Choroid plexus epithelial cell (primary cell): ENCODE results near the gene SERPINA4.
"Not testable (repeated sequence)": the region's sequence is repeated elsewhere in the genome, so short reads cannot be mapped to it uniquely, and the experiment has no call there.

Experiments used
- DNase-seq: peaks from one replicate; pipeline ENCODE4 v3.0.0-alpha.2; 2010; ENCODE audit warnings: low read depth
- H3K4me3 ChIP-seq: 2 replicates; pipeline ENCODE4 v1.5.1; 2011; ENCODE audit warnings: low read depth, mild to moderate bottlenecking, control low read depth, low read length, moderate library complexity
- TF ChIP-seq, protein P1 (sequence below): conservative IDR thresholded peaks from 2 replicates; pipeline ENCODE4 v1.5.1; 2011; ENCODE audit warnings: low read depth, mild to moderate bottlenecking, control low read depth, inconsistent platforms, low read length, moderate library complexity

The SERPINA4 gene

GRCh38 chr14:94573475-94574277, 12.4 kb downstream of the SERPINA4 start:
- TF ChIP-seq, protein P1, sequence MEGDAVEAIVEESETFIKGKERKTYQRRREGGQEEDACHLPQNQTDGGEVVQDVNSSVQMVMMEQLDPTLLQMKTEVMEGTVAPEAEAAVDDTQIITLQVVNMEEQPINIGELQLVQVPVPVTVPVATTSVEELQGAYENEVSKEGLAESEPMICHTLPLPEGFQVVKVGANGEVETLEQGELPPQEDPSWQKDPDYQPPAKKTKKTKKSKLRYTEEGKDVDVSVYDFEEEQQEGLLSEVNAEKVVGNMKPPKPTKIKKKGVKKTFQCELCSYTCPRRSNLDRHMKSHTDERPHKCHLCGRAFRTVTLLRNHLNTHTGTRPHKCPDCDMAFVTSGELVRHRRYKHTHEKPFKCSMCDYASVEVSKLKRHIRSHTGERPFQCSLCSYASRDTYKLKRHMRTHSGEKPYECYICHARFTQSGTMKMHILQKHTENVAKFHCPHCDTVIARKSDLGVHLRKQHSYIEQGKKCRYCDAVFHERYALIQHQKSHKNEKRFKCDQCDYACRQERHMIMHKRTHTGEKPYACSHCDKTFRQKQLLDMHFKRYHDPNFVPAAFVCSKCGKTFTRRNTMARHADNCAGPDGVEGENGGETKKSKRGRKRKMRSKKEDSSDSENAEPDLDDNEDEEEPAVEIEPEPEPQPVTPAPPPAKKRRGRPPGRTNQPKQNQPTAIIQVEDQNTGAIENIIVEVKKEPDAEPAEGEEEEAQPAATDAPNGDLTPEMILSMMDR, result no peak
- H3K4me3 ChIP-seq, result no peak overlapping the region
- no peak for DNase-seq

GRCh38 chr14:94574336-94574735, 13.1 kb downstream of the SERPINA4 start:
- DNase-seq, result no peak
- TF ChIP-seq, protein P1, result no peak
- no peak overlapping the region for H3K4me3 ChIP-seq

- peak; percentile 92 for DNase-seq
- H3K4me3 ChIP-seq, result no peak overlapping the region
- TF ChIP-seq, protein P1, result peak; percentile 8
These were observed 14.7 kb downstream of the SERPINA4 start for GRCh38 chr14:94575730-94576585.

GRCh38 chr14:94577472-94577871, 16.2 kb downstream of the SERPINA4 start:
- not testable (repeated sequence) for DNase-seq

DNA sequence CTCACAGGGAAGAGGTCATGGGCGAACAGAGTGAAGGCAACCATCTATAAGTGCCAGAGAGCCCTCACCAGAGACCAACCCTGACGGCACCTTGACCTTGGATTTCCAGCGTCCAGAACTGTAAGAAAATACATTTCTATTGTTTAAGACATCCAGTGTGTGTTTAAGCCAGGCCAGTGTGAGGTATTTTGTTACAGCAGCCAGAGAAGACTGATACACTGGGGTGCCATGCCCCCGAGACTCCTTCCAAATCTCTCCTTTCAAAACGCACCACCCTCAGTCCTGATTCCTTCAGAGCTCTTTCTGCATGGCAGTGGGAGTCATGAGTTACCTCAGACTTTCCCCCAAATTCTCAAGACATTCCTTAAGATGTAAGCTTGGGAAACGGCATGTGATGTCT, 17.5 kb downstream of the SERPINA4 start:
- TF ChIP-seq, protein P1, result no peak
- no peak overlapping the region for H3K4me3 ChIP-seq
- DNase-seq, result no peak

More at GRCh38 chr14:94577472-94577871, 16.2 kb downstream of the SERPINA4 start:
- not testable (repeated sequence) for H3K4me3 ChIP-seq

DNA sequence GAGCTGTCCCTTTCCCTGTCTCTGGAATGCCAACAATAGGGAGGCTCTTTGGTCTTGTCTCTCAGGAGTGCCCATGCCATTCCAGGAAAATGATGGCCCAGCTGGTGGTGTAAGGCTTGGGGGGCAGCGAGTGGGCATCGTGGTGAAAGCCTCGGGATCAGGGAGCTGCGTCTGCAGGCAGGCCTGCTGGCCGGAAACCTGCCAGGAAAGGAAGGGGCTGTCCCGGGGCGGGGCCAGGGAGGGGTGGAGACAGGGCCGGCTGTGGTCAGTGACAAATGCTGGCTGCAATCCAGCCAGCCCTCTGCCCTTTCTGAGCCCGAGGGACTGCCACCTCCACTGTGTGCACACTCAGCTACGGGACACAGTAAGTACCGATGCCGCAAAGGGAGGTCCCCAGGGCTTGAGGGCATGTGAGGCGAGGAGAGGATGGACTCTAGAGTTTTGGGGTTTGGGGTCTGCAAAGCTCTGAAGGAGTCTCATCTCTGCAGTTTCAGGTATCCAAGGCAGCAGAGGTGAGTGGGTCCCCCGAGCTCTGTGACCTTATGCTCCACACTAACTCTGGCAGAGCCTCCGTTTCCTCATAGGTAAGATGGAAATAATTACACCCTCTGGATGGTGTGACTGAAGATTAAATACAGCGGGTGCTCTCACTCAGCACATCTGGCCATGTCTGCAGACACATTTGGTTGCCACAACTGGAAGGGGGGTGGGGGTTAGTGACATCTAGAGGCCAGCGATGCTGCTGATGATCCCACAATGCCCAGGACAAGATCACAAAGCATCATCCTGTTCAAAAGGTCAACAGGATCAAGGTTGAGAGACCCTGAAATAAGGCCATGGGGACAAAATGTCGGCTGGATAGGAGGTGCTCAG, 20.1 kb downstream of the SERPINA4 start, which contains the start of gene SERPINA5:
TSS of gene SERPINA5 (plus strand) at position 300 of the 873 bp plus-strand sequence. CDS start 5,937 bp downstream, outside the sequence.
- DNase-seq, result peak; percentile 64
- TF ChIP-seq, protein P1, result no peak
- H3K4me3 ChIP-seq, result no peak within 1 kb of the TSS
